Neural crest cell (in vitro differentiated cells): ENCODE measurements around the gene CLDN4. TPM values are rescaled to one million over a fixed set of nuclear protein-coding genes. Genes with fewer than 3 reads are reported as not detected.

Experiments used
- DNase-seq: peaks from one replicate; pipeline ENCODE4 v3.0.0; 2021; ENCODE audit warnings: low read depth, mixed read lengths, low spot score
- H3K27ac Mint-ChIP-seq: one replicate; pipeline ENCODE4 v1.8.0; 2021; ENCODE audit warnings: mild to moderate bottlenecking, mixed read lengths; ENCODE audit not compliant: unreplicated experiment
- H3K27me3 Mint-ChIP-seq: 2 replicates; pipeline ENCODE4 v1.8.0; 2021; ENCODE audit warnings: low read depth, mild to moderate bottlenecking, mixed read lengths
- H3K36me3 Mint-ChIP-seq: 2 replicates; pipeline ENCODE4 v1.8.0; 2021; ENCODE audit warnings: low read depth, mild to moderate bottlenecking, mixed read lengths
- H3K4me1 Mint-ChIP-seq: 2 replicates; pipeline ENCODE4 v1.8.0; 2021; ENCODE audit warnings: mixed read lengths
- H3K4me3 Mint-ChIP-seq: one replicate; pipeline ENCODE4 v1.8.0; 2021; ENCODE audit warnings: mild to moderate bottlenecking, mixed read lengths
- H3K9me3 Mint-ChIP-seq: 2 replicates; pipeline ENCODE4 v1.8.0; 2021; ENCODE audit warnings: mixed read lengths
- total RNA-seq: library from RNA; stranded (reverse); gene quantifications from 2 replicates; pipeline ENCODE4 v1.2.1, GENCODE V29; 2021
- TF ChIP-seq, protein P1 (sequence below): fragments of 200-600 bp; sonication (generic); conservative IDR thresholded peaks from 2 replicates; pipeline ENCODE4 v1.5.0; 2021; ENCODE audit warnings: antibody characterized with exemption, mild to moderate bottlenecking

CLDN4 gene
- total RNA-seq, 1 donor from 2014 or later, result 0.47 TPM

DNA sequence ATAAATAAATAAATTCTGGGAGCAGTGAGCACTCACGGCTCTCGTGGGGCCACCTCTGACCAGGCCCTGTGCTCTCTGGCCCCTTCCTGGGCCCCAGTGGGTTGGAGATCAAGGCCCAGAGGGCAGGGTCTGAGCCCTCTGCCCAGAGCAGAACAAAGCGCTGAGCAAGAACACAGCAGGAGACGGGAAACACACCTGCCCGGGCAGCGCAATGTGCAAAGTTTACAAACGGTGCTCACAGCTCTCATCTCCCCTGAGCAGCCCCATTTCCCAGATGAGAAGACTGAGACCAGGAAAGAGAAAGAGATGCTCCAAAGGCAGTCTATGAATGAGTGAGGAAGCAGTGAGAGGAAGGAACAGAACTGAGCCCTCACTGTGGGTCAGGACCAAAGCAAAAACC lies 8.5 kb downstream of the CLDN4 start:
- peak overlapping the region; percentile 19 for H3K4me3 Mint-ChIP-seq
- TF ChIP-seq, protein P1, sequence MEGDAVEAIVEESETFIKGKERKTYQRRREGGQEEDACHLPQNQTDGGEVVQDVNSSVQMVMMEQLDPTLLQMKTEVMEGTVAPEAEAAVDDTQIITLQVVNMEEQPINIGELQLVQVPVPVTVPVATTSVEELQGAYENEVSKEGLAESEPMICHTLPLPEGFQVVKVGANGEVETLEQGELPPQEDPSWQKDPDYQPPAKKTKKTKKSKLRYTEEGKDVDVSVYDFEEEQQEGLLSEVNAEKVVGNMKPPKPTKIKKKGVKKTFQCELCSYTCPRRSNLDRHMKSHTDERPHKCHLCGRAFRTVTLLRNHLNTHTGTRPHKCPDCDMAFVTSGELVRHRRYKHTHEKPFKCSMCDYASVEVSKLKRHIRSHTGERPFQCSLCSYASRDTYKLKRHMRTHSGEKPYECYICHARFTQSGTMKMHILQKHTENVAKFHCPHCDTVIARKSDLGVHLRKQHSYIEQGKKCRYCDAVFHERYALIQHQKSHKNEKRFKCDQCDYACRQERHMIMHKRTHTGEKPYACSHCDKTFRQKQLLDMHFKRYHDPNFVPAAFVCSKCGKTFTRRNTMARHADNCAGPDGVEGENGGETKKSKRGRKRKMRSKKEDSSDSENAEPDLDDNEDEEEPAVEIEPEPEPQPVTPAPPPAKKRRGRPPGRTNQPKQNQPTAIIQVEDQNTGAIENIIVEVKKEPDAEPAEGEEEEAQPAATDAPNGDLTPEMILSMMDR, result no peak
- H3K9me3 Mint-ChIP-seq, result no peaks in the 10 kb centered on the region
- H3K4me1 Mint-ChIP-seq, result peaks cover 5% of the 10 kb centered on the region
- H3K27ac Mint-ChIP-seq, result no peak overlapping the region
- DNase-seq, result no peak
- H3K36me3 Mint-ChIP-seq, result no peaks in the 10 kb centered on the region
- no peaks in the 10 kb centered on the region for H3K27me3 Mint-ChIP-seq

DNA sequence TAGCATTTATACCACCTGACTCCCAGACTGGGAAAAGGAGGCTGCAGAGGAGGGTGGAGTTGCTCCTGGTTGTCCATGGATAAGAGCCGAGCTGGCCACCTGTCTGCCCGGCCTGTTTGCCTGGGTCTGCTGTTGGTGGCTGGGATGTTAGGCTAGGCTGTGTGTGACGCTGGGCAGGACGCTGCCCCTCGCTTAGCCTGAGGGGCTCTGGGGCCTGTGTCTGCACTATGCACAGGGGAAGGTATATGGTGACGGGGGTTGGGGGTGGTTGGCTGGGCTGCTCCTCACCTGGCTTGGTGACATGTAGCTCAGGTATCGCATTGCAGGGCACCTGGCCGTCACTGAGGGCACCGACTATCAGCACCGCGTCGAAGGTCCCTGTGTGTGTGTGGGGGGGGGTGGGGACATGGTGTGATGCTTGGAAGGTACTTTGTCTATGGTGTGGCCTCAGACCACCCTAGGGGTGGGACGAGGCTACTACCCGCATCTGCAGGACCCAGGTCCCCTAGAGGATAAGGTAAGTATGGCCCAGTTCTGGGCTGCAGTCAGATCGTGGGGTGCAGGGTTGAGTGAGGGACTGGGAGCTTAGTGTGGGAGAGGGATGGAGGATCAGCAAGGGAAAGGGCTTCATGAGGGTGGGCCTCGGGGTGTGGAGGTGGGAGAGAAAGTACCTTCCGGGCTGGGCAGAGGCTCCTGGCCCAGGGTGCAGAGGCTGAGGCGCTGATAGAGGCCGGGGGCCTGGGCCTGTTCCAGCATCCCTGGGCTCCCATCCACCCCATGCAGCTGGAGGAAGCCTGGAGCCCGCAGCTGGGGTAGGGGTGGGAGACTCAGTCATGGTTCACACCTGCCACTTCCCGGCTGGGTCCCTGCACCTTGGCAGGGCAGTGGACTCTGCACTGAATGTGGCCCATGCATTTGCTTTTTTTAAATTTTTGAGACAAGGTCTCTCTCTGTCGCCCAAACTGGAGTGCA lies 9.2 kb downstream of the CLDN4 start:
- H3K9me3 Mint-ChIP-seq, result no peaks in the 10 kb centered on the region

DNA sequence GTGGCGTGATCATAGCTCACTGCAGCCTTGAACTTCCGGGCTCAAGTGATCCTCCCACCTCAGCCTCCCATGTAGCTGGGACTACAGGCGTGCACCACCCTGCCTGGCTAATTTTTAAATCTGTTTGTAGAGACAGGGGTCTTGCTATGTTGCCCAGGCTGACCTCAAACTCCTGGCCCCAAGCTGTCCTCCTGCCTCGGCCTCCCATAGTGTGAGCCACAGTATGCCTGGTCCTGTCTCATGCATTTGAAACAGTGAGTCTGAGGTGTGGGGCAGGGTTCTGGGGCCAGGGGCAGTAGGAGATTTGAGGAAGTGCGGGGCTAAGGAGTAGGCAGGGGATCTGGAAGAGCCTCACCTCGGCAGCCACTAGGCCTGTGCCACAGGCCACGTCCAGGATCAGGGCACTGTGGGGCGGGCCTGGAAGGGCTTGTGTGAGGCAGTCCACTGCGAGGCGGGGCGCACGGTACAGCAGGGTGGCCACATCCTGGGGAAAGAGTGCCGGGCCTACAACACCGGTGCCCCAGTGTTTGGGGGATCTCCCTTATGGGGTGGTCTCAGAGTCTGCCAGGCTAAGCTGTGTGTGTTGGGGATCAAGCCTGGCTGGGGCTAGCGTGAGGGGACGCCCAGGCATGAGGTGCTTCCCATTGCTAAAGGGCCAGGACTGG lies 10.1 kb downstream of the CLDN4 start:
- Mint-ChIP-seq H3K27me3 (no peaks in the 10 kb centered on the region), H3K4me3 (peak overlapping the region; percentile 23)

More for the DNA sequence above, 9.2 kb downstream of the CLDN4 start:
- H3K4me1 Mint-ChIP-seq, result peaks cover 5% of the 10 kb centered on the region
- no peaks in the 10 kb centered on the region for H3K36me3 Mint-ChIP-seq
- peak overlapping the region; percentile 66 for H3K4me3 Mint-ChIP-seq
- H3K27ac Mint-ChIP-seq, result no peak overlapping the region
- DNase-seq, result no peak
- TF ChIP-seq, protein P1, result peak; percentile 38
- no peaks in the 10 kb centered on the region for H3K27me3 Mint-ChIP-seq

GRCh38 chr7:73841689-73842066 lies 10.9 kb downstream of the CLDN4 start:
- H3K4me3 Mint-ChIP-seq, result peak overlapping the region; percentile 93
- TF ChIP-seq, protein P1, result no peak
- no peak for DNase-seq
- no peak overlapping the region for H3K27ac Mint-ChIP-seq
- H3K36me3 Mint-ChIP-seq, result no peaks in the 10 kb centered on the region
- no peaks in the 10 kb centered on the region for H3K9me3 Mint-ChIP-seq
- H3K27me3 Mint-ChIP-seq, result no peaks in the 10 kb centered on the region
- H3K4me1 Mint-ChIP-seq, result peaks cover 5% of the 10 kb centered on the region

More for the DNA sequence above, 10.1 kb downstream of the CLDN4 start:
- TF ChIP-seq, protein P1, result no peak
- Mint-ChIP-seq H3K36me3 (no peaks in the 10 kb centered on the region), H3K4me1 (peaks cover 5% of the 10 kb centered on the region), H3K9me3 (no peaks in the 10 kb centered on the region), H3K27ac (no peak overlapping the region)
- DNase-seq, result no peak

DNA sequence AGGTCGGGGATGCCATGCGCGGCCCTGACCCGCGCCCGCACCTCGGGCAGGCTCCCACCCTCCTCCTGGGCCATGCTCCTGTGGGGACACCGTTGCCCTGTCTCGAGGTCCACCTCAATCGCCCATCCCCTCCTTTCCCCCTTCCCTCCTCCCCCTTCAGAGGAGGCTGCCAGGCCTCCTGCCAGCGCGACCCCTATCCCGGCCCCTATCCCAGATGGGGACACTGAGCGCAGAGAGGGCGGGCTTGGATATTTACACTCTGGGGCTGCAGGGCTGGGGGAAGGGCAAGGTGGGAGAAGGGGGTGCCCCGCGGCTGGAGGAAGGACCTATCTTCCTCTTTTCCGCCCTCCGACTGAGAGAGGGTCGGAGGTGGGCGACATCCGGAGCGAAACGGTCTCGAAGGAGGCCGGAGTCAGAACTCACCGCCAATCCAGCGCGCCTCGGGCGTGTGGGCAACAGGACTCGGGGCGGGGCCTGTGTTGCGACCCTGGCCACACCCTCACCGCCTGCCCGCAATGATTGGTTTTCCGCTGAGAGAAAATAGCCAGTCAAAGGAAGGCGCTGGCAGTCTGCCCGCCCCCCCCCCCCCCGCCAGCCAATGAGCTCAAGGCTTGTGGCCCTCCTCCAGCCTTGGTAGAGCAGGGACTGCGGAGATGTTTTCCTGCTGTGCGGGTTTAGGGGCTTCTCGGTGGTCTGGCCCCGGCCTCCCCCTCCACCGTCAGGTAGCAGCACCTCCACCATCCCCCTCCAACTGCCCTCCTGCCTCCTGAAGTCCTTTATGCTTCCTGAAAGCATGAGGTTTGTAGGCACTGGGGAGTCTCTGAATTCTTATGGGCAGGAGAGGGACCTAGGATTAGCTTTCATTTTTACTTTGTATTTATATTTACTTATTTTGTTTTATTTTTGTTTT lies 11.5 kb downstream of the CLDN4 start, which contains the start of gene METTL27:
TSS of gene METTL27 (minus strand) at position 450 of the 910 bp plus-strand sequence. CDS start at position 74, 376 bp downstream.
- H3K27me3 Mint-ChIP-seq, result no peaks in the 10 kb centered on the region
- TF ChIP-seq, protein P1, result no peak
- H3K36me3 Mint-ChIP-seq, result no peaks in the 10 kb centered on the region
- peak within 1 kb of the TSS; percentile 97 for H3K27ac Mint-ChIP-seq
- no peaks in the 10 kb centered on the region for H3K9me3 Mint-ChIP-seq
- DNase-seq, result peak; percentile 87
- peak within 1 kb of the TSS; percentile 93 for H3K4me3 Mint-ChIP-seq
- peaks cover 5% of the 10 kb centered on the region for H3K4me1 Mint-ChIP-seq
